PC-3 (cell line): Measurements from ENCODE around the gene ETNK1.

Experiments
- EZH2 ChIP-seq: fragments of 300-600 bp; sonication (generic); IDR thresholded peaks from one replicate; pipeline ENCODE4 v1.6.1; 2017; ENCODE audit warnings: antibody characterized with exemption, mild to moderate bottlenecking, low read length; ENCODE audit not compliant: unreplicated experiment
- TF ChIP-seq, protein P1 (sequence below): fragments of 300-600 bp; sonication (generic); conservative IDR thresholded peaks from 2 replicates; pipeline ENCODE4 v1.5.1; 2017; ENCODE audit warnings: antibody characterized with exemption, low read depth, mild to moderate bottlenecking, low read length

DNA sequence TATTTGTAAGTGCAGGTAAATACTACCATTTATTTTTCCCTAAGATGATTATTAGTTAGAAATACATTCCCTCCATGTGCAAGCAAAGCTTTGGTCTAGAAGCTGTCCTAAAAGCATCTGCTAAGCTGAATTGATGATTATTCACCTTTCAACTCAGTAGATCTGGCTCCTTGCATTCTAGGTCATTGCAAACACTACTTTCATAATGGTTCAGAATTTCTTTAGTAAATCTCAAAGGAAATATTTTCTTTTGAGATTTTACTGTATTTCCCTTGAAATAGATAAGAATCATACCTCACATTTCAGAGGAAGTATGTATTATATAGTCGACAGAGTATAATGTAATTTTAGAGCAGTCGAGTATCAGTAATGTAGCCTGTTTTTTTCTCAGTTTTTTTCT is 2.4 kb downstream of the ETNK1 start:
- TF ChIP-seq, protein P1, sequence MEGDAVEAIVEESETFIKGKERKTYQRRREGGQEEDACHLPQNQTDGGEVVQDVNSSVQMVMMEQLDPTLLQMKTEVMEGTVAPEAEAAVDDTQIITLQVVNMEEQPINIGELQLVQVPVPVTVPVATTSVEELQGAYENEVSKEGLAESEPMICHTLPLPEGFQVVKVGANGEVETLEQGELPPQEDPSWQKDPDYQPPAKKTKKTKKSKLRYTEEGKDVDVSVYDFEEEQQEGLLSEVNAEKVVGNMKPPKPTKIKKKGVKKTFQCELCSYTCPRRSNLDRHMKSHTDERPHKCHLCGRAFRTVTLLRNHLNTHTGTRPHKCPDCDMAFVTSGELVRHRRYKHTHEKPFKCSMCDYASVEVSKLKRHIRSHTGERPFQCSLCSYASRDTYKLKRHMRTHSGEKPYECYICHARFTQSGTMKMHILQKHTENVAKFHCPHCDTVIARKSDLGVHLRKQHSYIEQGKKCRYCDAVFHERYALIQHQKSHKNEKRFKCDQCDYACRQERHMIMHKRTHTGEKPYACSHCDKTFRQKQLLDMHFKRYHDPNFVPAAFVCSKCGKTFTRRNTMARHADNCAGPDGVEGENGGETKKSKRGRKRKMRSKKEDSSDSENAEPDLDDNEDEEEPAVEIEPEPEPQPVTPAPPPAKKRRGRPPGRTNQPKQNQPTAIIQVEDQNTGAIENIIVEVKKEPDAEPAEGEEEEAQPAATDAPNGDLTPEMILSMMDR, result no peak
- no peak for TF ChIP-seq EZH2
